ENCODE measurements around the gene ST8SIA4. TPM values are rescaled to one million over a fixed set of nuclear protein-coding genes. Genes with fewer than 3 reads are reported as not detected.

The ST8SIA4 gene
- total and polyA plus RNA-seq, 10 of the 15 experiments (the other 5 are each of a cell fraction or from before 2014, with no cell fraction given) = 4.4 to 30.9 (median 19.5) TPM

- no peak; the same call in 1 of the 2 replicates for TF ChIP-seq ZNF592 (IDR thresholded peaks at IDR 0.05)
- 0 out of 2 replicates have a peak, but pooled peaks have one; percentile 4 for TF ChIP-seq SPI1 (IDR thresholded peaks at IDR 0.05; ENCODE audit: borderline replicate concordance, insufficient read depth, low read depth, low read length)
- peak; percentile 14; the same call in 1 of the 2 replicates for TF ChIP-seq IRF4 (IDR thresholded peaks at IDR 0.05; ENCODE audit: low read depth, low read length)
- peak; percentile 73 for TF ChIP-seq PKNOX1 (IDR thresholded peaks at IDR 0.05)
- no peak for TF ChIP-seq E4F1 (IDR thresholded peaks at IDR 0.05; ENCODE audit: borderline replicate concordance, partially characterized antibody)
- TF ChIP-seq TCF12 (IDR thresholded peaks at IDR 0.05; ENCODE audit: low read depth, low read length) = 0 out of 2 replicates have a peak, but pooled peaks have one; percentile 60
Measured at GRCh38 chr5:100827481-100827889, 75.6 kb downstream of the ST8SIA4 start (continued).

Measured in GM12878 (cell line).